Amniotic epithelial cell (primary cell): ENCODE measurements around the gene CHTF8.
A peak's percentile ranks its signal among the peaks of the same experiment; 100 is the strongest.
"Not testable (repeated sequence)": the region's sequence is repeated elsewhere in the genome, so short reads cannot be mapped to it uniquely, and the experiment has no call there.

Experiments used
- DNase-seq: peaks from one replicate; pipeline ENCODE4 v3.0.0-alpha.2; 2010; ENCODE audit warnings: low read depth

Gene CHTF8, protein sequence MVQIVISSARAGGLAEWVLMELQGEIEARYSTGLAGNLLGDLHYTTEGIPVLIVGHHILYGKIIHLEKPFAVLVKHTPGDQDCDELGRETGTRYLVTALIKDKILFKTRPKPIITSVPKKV

DNA sequence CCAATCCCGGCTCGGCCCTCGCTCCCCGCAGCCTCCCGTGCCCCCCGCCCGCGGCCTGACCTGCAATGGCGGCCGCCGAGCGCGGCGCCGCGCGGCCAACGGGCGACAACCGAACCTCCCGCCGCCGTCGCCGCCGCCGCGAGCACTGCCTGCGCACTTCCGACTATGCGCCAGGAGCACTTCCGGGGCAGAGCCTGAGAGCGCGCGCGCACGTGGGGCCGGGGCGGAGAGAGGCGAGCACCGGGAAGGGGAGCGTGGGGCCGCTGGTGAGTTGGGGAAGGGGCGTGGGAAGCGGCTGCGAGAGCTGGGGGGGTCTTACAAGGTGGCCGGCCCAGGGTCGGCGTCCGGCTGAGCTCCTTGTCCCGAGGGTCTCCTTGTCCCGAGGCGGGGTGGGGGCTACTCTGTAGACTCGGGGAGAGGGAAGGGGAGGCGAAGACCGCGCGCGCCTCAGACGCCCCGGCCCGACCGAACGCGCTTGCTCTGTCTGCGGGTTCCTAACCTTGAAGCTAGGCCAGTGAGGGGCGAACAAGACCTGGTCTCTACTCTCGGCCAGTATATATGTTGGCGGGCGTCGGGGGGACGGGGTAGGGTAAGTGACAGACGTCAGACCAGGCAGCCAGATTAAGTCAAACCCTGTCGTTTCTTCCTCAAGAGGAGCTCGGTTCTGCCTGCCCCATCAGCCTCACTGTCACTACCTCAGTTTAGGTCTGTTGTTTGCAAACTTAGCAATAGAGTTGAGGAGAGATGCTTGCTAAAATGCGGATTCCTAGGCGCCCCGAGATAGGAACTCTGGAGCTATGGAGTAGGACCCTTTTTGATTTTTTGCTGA, at the start of gene CHTF8, which contains the start of gene UTP4:
Gene CHTF8, minus strand, starts transcription at position 165 of the 829 bp plus-strand sequence. CDS start 11,130 bp downstream, outside the sequence.
Gene UTP4, plus strand, starts transcription at position 226 of the 829 bp plus-strand sequence. CDS start 811 bp downstream, outside the sequence.
- peak; percentile 72 for DNase-seq

DNA sequence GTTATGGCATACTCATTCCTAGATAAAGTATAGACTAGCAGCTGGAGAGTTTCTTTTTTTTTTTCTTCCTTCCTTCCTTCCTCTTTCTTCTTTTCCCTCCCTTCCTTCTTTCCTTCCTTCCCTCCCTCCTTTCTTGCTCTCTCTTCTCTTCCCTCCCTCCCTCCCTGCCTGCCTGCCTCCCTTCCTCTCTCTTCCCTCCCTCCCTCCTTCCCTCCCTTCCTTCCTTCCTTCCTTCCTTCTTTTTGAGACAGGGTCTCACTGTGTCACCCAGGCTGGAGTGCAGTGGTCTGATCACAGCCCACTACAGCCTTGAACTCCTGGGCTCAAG, 47.6 kb upstream of the CHTF8 start:
- no peak for DNase-seq

DNA sequence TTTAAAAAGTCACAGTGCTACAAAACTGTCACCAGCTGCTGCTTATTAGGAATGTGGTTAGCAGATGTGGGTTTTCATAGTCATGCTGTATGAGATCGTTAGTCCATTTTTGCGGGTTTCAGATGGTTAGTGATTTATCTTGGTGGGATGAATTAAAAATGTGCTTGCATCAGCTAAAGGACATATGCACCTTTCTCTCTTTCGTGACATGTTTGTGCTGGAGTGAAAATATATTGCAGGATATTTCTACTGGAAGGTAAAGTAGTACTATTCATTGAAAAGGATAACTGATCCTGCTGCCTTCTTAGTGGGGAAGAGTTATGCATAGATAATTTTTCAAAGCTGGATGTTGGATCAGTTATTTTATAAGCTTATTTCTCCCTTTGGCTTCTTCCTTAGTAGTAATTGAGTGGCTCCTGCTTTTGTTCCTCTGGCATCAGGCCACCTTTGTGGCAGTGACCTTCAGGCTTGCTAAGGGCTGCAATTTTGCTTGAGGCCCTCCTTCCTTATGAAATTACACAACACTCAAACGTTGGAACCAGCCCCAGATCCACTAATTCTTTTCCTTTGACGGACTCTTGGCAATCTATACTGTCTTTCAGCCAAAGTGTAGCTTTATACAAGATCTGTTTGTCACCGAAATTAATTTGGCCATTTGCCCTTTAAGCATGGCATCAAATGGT, 47.1 kb upstream of the CHTF8 start:
- DNase-seq, result peak; percentile 88

DNA sequence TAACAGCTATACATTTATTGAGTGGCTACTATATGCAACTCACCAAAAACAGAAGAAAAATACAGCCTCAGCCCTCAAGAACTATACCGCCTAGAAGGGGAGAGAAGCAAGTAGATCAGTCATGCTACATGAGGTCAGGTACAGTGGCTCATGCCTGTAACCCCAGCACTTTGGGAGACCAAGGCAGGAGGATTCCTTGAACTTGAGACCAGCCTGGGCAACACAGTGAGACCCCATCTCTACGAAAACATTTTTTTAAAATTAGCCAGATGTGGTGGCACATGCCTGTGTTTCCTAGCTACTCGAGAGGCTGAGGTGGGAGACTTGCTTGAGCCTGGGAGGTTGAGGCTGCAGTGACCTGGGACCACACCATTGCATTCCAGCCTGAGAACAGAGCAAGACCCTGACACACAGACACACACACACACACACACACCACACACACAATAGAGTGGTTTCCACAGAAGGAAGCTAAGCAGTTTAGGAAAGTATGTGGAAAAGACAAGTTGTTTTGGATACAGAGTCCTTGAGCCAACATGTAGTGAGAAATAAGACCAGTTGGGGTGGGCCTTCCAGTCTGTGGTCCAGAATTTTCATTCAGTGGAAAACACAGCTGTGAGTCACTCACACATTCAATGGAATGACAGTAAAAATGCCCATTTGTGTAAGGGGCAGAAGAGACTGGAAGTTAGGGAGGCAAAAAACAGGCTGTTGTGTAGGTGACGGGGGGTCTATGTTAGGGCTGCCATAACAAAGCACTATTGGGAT, 43.8 kb upstream of the CHTF8 start:
- DNase-seq, result peak; percentile 81

DNA sequence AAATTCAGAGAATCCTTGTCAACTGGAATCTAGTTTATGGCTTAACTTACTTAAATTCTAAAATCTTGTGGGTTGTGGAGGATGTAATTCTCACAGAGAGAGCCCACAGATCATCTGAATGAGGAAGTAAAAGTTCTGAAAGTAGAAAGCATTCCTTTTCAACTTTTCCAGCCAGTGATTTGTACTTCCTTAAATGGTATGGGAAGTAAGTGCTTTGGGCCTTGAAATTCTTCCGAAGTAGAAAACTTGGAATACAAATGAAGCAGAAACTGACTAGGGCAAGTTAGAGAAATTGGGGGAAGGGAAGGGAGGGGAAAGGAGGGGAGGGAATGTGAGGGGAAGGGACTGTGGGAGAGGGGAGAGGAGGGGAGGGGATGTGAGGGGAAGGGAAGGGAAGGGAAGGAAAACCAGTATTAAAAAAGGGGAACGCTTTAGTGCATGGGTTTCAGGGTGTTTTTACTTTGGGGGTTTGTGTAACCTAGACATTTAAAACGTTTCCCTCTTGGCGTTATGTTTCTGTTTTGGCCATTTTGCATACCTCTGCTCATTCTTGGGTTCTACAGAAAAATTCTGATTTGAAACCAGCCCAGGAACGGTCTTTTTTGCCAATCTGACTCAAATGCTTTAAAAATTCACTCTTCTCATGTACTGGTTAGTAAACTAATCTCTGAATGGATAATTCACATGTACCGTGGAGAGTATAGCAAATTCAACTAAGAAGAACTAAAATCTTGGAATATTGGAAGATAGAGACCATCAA, 39.1 kb upstream of the CHTF8 start:
- DNase-seq, result peak; percentile 88

DNA sequence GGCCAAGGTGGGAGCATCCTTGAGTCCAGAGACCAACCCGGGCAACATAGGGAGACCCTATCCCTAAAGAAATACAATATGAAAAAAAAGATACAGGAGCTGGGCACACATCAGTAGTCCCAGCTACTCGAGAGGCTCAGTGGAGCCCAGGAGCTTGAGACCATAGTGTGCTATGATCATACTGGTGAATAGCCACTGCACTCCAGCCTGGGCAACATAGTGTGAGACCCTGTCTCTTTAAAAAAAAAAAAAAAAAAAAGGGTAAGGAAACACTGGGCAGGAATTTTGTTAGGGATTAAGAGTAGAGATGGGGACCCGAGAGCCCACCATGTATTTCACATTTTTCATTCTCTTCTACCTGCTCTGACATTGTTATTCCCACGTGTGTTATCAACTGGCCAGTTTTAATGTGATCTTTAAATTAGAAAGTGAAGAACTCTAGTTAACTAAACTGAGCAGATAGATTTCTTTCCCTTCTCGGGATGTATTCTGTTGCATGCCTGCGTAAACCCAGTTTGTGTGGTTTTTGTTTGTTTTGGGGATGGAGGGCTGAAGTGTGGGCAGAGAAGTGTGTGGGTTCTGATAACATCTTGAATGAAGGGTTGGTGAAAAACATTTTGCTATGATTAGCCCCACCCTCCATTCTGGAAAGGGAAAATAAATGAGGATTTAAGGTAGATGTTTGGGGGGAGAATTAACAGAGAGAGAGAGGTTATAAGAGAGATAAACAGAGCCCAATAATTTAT, 37.4 kb upstream of the CHTF8 start:
- DNase-seq, result no peak

DNA sequence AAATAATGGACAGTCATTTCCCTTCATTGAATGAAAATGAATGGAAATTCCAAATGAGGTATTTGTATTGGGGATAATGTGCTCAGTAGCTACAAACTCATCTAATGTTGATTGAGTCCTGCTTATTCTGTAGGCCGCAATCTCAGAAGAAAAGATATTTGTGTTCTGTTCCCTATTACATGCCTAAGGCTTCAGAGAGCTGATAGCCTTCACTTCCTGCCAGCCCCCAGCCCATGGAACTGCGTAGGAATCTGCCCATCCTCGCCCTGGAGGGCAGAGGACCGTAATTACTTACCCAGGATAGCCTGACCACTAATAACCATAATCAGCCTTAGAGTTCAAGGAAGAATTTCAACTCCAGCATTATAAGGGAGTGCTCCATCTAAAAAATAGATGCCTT, 36.7 kb upstream of the CHTF8 start:
- no peak for DNase-seq

DNA sequence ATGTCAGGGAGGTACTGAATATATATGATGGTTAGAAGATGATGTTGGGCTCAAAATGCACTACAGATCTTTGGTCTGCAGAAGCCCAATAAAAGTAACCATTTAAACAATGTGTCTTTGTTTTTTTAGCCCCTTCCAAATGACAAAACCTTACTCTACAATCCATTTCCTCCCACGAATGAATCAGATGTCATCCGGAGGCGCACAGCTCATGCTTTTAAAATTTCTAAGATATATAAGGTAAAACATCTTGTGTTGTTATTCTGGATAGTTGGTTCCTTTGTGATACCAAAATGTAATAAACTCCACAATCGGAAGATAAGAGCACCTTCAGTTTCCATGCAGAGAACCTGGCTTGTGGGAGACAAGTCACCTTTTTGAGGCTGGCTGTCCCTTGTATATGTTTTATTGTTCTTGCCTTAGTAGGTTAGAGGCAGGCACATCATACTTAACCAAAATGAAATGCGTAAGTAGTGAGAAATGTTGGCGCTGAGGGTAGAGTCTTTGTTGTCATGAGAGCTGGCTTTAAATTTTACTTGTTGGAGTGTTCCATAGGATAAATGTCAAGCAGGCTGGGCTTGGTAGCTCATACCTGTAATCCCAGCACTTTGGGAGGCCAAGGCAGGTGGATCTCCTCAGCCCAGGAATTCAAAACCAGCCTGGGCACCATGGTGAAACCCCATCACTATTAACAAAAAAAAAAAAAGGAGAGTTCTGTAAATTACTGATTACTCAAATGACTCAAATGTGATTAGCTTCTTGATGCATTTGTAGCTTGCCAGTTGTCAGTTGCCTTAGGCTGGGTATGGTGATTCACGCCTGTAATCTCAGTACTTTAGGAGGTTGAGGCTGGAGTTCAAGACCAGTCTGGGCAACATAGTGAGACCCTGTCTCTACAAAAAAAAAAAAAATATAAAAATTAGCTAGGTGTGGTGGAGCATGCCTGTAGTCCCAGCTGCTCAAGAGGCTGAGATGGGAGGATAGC, 34.9 kb upstream of the CHTF8 start:
- DNase-seq, result no peak

DNA sequence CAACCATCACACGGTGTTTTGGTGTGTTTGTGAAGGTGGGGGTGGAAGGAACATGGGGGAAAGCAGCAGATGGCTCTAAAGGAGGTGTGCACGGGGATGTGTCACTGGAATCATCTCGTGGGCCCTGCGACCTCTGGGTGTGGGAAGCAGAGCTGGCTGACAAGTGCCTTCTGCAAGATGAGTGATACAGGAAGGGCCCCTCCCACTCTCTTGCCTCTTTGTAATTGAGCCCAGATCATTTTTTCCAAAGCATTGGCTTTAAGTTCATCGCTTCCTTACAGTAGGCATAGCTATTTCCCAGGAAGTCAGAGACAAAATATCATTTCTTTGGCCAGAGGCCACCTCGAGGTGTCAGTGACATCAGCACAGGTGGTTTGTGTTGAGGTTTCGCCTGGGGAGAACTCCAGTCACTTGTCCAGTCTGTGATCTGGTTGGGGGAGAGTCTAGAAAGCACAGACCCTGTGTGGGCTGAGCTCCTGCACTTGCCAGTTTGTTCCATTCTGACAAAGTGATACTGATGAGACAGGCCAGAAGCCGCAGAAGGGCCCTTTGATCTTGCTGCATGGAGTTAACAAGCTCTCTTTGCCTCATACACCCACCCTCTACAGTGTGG, 33.9 kb upstream of the CHTF8 start:
- no peak for DNase-seq

DNA sequence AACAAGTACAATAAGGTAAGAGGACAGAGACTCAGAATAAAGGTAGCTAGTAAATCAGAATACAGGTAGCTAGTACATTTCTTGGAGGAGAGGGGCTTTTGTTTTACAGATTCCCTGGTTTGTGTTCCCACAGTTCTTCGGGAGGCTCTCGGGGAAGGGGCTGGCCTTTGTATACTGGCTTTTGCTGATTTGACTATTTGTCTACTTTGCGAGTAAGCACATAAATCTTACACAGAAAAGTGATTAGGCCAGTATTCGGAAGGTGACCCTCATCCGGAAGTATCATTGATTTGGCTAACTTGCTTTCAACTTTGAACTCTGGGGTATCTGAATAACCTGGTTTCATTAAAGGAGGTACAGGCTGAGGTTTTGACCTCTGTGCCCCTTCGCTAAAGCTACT, 33.2 kb upstream of the CHTF8 start:
- no peak for DNase-seq

DNA sequence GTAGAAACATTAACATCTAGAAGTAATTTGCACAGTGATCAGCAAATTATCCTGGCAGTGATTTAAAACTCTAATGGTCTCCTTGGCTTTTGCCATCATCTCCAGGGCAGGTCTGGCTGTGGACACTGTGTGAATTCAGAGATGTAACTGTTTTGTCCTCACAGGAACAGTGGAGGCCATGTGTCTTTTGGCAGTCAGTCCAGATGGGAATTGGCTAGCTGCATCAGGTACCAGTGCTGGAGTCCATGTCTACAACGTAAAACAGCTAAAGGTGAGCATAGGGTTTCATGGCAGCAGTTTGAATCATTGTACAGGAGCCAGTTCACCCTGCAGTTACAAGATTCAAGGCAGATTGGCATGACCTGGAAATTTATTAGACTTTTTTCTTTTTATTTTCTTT, 27.8 kb upstream of the CHTF8 start:
- no peak for DNase-seq

DNA sequence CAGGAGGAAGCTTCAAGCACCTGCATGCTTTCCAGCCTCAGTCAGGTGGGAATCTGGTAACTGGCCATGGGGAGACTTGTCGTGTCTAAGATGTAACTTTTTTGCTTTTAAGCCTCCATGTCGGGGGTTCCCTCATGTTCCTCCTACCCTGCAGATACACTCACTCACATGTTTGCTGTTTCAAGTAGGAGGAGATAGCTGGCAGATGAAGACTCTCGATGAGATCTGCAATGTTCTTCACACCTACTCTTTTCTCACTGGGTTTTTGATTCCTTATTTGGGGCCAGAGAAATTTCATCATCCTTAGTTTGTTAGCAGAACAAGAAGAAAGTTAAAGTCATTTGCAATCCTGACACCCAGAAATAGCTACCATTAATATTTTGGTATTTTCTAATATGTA, 24.8 kb upstream of the CHTF8 start:
- DNase-seq, result no peak

DNA sequence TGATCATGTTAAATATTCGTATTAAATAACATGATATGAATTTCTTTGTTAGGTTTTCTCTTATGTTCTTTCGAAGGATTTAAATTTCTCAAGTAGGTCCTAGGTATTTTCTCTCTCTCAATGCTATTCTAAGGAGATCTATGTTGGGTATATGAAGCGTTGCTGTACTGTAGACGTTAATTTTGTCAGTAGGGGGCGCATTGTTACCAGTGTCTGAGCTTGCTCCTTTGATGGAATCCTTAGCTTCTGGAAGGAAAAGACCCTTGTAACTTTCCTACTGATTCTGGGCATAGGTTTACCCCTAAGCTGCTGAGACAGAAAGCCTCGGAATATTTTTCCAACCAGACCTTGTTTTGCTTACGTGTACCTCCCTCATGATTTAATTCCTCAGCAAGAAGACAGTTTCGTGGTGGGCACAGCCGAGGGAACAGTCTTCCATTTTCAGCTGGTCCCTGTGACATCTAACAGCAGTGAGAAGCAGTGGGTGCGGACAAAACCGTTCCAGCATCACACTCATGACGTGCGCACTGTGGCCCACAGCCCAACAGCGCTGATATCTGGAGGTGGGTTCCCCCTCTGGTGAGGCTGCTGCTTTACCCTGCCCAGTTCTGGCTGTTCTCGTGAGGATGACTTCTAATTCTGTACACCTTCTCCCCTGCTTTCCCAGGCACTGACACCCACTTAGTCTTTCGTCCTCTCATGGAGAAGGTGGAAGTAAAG, 17.9 kb upstream of the CHTF8 start:
- DNase-seq, result peak; percentile 75

DNA sequence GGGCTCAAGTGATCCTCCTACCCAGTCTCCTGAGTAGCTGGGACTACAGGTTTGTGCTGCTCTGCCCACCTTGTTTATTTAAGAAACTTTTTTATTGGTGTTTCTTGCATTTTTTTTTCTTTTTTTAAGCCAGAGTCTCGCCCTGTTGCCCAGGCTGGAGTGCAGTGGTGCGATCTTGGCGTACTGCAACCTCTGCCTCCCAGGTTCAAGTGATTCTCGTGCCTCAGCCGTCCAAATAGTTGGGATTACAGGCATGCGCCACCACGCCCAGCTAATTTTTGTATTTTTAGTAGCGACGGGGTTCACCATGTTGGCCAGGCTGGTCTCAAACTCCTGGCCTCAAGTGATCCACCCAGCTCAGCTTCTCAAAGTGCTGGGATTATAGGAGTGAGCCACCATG, 17.2 kb upstream of the CHTF8 start:
- DNase-seq, result not testable (repeated sequence)

DNA sequence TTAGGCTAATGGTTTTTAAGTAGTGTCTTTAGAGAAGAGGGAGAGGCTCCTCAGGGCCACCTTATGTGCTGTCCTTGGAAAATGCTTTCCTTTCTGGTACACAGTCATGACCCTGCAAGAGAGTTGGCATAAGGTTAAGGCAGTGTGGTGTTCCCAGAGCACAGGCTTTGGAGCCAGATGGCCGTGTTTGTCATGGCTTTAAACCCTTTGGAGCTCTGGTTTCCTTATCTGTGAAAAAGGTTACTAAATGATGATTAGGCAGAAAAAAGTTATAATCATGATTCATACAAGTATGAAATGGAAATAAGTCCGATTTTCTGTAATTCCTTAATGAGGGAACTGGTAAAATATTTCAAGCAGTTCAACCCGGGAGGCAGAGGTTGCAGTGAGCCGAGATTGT, 13.3 kb upstream of the CHTF8 start:
- peak; percentile 92 for DNase-seq

DNA sequence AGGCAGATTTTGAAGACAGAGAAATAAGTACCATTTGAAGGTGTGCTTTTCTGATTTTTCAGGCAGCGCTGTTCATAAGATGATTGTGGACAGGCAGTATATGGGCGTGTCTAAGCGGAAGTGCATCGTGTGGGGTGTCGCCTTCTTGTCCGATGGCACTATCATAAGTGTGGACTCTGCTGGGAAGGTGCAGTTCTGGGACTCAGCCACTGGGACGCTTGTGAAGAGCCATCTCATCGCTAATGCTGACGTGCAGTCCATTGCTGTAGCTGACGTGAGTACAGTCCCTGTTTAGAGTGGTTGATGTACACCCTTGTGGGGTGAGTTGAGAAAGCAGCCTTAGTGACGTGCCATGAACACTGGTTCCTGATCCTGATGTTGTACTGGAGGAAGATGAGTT, 10.7 kb upstream of the CHTF8 start:
- peak; percentile 4 for DNase-seq

DNA sequence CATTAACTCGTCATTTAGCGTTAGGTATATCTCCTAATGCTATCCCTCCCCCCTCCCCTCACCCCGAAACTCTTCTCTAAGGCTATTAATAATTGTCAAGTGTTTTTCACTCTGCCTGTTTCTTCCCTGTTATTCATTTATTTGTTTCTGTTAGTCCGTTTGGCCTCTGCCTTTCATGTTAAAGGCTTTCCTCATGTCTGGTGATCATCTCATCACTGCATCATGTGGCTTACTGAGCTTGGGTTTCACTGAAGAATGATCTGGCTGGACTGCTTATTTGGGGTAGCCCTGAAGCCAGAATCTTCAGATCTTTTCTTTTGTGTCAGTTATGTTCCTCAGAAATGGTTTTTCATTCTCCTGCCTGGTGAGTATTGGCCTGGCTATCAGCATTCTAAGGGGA, 9.5 kb upstream of the CHTF8 start:
- DNase-seq, result no peak

DNA sequence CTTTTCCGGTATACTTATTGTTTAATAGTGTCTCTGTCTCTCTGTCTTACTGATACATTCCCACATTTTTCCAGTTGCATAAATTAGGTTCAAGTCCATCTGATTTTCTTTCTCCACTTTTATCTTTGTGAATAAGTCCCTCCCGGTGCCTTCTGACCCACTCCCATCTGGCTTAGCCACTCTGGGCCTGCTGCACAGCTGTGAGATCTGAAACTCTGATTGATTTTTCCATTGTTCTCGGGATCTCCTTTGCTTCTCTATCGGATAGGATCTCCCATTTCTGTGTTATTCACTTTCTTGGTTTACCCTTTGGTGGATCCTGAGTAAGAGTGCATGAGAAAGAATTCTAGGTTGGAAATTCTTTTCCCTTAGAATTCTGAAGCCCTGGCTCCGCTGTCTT, 8.6 kb upstream of the CHTF8 start:
- DNase-seq, result no peak

DNA sequence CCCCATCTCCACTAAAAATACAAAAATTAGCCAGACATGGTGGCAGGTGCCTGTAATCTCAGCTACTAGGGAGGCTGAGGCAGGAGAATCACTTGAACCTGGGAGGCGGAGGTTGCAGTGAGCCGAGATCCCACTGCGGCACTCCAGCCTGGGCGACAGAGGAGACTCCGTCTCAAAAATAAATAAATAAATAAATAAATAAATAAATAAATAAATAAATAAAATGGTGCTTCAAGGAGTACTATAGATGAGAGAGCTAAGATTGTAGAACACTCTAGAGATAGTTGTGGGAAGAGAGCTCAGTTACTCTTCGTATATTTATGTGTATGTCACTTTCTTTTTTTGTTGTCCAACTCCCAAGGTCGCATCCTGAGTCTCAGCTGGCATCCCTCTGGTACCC, 7.1 kb upstream of the CHTF8 start:
- DNase-seq, result not testable (repeated sequence)
